T-helper 1 cell treated with Interleukin-12 subunit alpha and Interleukin-12 subunit beta and Interleukin-4 antibody, amounts not matched to agents 30 μg/mL and 1 μg/mL, for 36 hours (primary cell): ENCODE data around the gene OMA1.

Experiments used
- H3K27ac Mint-ChIP-seq: one replicate; pipeline ENCODE4 v1.8.0; 2021; ENCODE audit warnings: mild to moderate bottlenecking, mixed read lengths
- H3K27me3 Mint-ChIP-seq: one replicate; pipeline ENCODE4 v1.8.0; 2021; ENCODE audit warnings: low read depth, mixed read lengths
- H3K36me3 Mint-ChIP-seq: one replicate; pipeline ENCODE4 v1.8.0; 2021; ENCODE audit warnings: low read depth, mixed read lengths
- H3K4me1 Mint-ChIP-seq: one replicate; pipeline ENCODE4 v1.8.0; 2021; ENCODE audit warnings: low read depth, mixed read lengths
- H3K4me3 Mint-ChIP-seq: one replicate; pipeline ENCODE4 v1.8.0; 2021; ENCODE audit warnings: mild to moderate bottlenecking, moderate library complexity, mixed read lengths
- H3K9me3 Mint-ChIP-seq: one replicate; pipeline ENCODE4 v1.8.0; 2021; ENCODE audit warnings: mixed read lengths

Gene OMA1

DNA sequence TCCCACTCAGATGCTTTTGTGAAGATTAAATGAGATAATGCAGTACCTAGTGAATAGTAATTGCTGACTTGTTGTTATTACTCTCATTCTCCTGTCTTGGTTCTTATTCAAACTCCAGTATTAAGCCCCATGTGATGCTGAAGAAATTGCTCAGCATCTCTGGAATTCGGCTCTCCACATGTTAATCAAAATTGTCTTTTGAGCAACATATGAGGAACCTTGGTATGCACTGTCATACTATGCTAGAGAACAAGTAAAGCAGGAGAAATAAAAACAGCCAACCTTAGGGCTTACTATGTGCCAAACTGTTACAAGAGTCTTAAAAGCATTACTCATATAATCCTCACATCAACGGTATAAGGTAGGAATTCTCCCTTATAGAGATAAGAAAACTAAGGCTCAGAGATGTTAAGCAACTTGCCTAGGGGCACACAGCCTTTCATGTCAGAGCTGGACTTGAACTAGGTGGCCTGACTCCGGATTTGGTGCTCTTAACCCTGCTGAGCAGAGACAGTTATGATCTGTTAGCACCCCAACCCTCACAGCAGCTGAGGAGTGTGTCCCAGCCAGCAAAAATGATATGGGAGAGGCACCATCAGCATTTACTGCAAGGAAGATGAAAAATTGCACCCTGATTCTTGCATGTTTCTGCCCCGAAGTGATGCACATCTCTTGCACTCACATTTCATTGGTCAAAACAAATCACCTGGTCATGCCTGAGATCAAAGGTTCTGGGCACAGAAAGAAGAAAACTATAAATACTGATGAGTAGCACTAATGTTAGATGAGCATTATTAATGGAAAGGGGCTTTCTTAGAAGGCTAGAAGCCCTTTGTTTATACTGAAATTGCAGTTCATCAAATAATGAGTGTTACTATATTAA lies 102.3 kb downstream of the OMA1 start:
- H3K27ac Mint-ChIP-seq = no peak overlapping the region
- H3K36me3 Mint-ChIP-seq = no peaks in the 10 kb centered on the region
- no peaks in the 10 kb centered on the region for H3K4me1 Mint-ChIP-seq
- H3K9me3 Mint-ChIP-seq = no peaks in the 10 kb centered on the region
- H3K4me3 Mint-ChIP-seq = no peak overlapping the region
- no peaks in the 10 kb centered on the region for H3K27me3 Mint-ChIP-seq

- H3K27ac Mint-ChIP-seq = no peak overlapping the region
- no peaks in the 10 kb centered on the region for H3K4me1 Mint-ChIP-seq
- H3K36me3 Mint-ChIP-seq = no peaks in the 10 kb centered on the region
- H3K27me3 Mint-ChIP-seq = no peaks in the 10 kb centered on the region
- H3K4me3 Mint-ChIP-seq = no peak overlapping the region
- H3K9me3 Mint-ChIP-seq = no peaks in the 10 kb centered on the region
Observed at GRCh38 chr1:58442114-58442513, 104.4 kb downstream of the OMA1 start.

- H3K27me3 Mint-ChIP-seq = no peaks in the 10 kb centered on the region
- no peak overlapping the region for H3K27ac Mint-ChIP-seq
- no peaks in the 10 kb centered on the region for H3K9me3 Mint-ChIP-seq
- no peak overlapping the region for H3K4me3 Mint-ChIP-seq
- H3K36me3 Mint-ChIP-seq = no peaks in the 10 kb centered on the region
- no peaks in the 10 kb centered on the region for H3K4me1 Mint-ChIP-seq
Observed at GRCh38 chr1:58441699-58442098, 104.8 kb downstream of the OMA1 start.

GRCh38 chr1:58440696-58441095 lies 105.8 kb downstream of the OMA1 start:
- no peak overlapping the region for H3K27ac Mint-ChIP-seq
- H3K4me3 Mint-ChIP-seq = no peak overlapping the region
- H3K9me3 Mint-ChIP-seq = no peaks in the 10 kb centered on the region
- H3K36me3 Mint-ChIP-seq = no peaks in the 10 kb centered on the region
- no peaks in the 10 kb centered on the region for H3K27me3 Mint-ChIP-seq
- H3K4me1 Mint-ChIP-seq = no peaks in the 10 kb centered on the region

DNA sequence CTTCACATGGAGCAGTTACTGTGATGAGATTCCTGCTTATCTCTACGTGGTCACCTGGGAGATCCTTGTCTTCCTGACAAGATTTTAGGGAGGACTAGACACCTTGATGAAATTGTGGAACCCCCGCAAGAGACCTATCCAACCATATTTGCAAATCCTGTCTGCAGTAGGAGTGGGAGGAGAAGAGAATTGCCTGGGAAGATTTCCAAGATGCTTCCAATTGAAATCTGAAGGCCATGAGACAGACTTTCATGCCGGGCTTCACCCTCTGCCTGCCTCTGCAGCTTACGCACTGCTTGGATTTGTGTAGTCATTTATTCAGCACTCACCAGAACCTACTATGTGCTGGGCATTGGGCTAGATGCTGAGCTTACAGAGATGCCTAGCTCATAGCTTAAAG lies 106.6 kb downstream of the OMA1 start:
- Mint-ChIP-seq H3K27ac (no peak overlapping the region), H3K27me3 (no peaks in the 10 kb centered on the region), H3K4me3 (no peak overlapping the region), H3K36me3 (no peaks in the 10 kb centered on the region), H3K9me3 (no peaks in the 10 kb centered on the region), H3K4me1 (no peaks in the 10 kb centered on the region)

- H3K27me3 Mint-ChIP-seq = no peaks in the 10 kb centered on the region
- no peaks in the 10 kb centered on the region for H3K9me3 Mint-ChIP-seq
- no peak overlapping the region for H3K4me3 Mint-ChIP-seq
- H3K36me3 Mint-ChIP-seq = no peaks in the 10 kb centered on the region
- H3K27ac Mint-ChIP-seq = no peak overlapping the region
- no peaks in the 10 kb centered on the region for H3K4me1 Mint-ChIP-seq
Observed at GRCh38 chr1:58438468-58438867, 108.1 kb downstream of the OMA1 start.

- no peak overlapping the region for H3K27ac Mint-ChIP-seq
- no peaks in the 10 kb centered on the region for H3K36me3 Mint-ChIP-seq
- no peaks in the 10 kb centered on the region for H3K9me3 Mint-ChIP-seq
- no peaks in the 10 kb centered on the region for H3K27me3 Mint-ChIP-seq
- H3K4me1 Mint-ChIP-seq = no peaks in the 10 kb centered on the region
- H3K4me3 Mint-ChIP-seq = no peak overlapping the region
Observed at GRCh38 chr1:58437623-58438022, 108.9 kb downstream of the OMA1 start.

DNA sequence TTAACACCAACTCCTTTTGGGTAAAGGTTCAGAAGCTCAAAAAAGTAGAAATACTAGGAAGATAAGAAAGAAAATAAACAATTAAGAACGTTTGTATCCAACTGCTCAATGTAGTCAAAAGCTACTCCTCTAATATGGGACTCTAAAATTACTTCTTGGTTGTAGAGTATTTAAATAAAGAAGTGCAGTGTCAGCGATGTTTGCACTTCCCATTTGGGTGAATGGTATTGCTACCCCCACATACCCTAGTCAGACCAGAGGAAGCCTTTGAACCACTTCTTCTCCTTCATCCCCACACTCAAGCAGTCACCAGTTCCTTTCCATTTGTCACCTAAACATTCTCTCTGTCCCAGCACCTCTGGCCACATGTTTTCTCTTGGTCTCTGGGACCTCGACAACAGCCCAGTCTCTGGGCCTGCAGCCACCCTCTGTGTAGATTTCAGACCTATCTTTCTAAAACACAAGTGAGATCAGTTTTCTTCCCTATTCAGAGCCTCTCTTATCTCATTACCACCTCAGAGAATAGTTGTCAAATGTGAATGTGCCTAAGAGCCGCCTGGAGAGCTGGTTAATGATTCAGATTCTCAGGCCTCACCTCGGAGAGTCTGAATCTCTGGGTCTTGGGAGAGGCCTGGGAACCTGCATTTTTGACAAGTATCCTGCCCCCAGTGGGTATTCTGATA lies 109.8 kb downstream of the OMA1 start:
- H3K27ac Mint-ChIP-seq = no peak overlapping the region
- no peaks in the 10 kb centered on the region for H3K36me3 Mint-ChIP-seq
- H3K9me3 Mint-ChIP-seq = no peaks in the 10 kb centered on the region
- H3K27me3 Mint-ChIP-seq = no peaks in the 10 kb centered on the region
- no peak overlapping the region for H3K4me3 Mint-ChIP-seq
- H3K4me1 Mint-ChIP-seq = no peaks in the 10 kb centered on the region

- no peaks in the 10 kb centered on the region for H3K4me1 Mint-ChIP-seq
- H3K27me3 Mint-ChIP-seq = no peaks in the 10 kb centered on the region
- no peak overlapping the region for H3K4me3 Mint-ChIP-seq
- H3K9me3 Mint-ChIP-seq = no peaks in the 10 kb centered on the region
- no peak overlapping the region for H3K27ac Mint-ChIP-seq
- no peaks in the 10 kb centered on the region for H3K36me3 Mint-ChIP-seq
Observed at GRCh38 chr1:58435376-58435775, 111.2 kb downstream of the OMA1 start.

GRCh38 chr1:58434607-58435006 lies 111.9 kb downstream of the OMA1 start:
- H3K4me1 Mint-ChIP-seq = no peaks in the 10 kb centered on the region
- H3K27ac Mint-ChIP-seq = no peak overlapping the region
- H3K4me3 Mint-ChIP-seq = no peak overlapping the region
- no peaks in the 10 kb centered on the region for H3K9me3 Mint-ChIP-seq
- no peaks in the 10 kb centered on the region for H3K36me3 Mint-ChIP-seq
- no peaks in the 10 kb centered on the region for H3K27me3 Mint-ChIP-seq

DNA sequence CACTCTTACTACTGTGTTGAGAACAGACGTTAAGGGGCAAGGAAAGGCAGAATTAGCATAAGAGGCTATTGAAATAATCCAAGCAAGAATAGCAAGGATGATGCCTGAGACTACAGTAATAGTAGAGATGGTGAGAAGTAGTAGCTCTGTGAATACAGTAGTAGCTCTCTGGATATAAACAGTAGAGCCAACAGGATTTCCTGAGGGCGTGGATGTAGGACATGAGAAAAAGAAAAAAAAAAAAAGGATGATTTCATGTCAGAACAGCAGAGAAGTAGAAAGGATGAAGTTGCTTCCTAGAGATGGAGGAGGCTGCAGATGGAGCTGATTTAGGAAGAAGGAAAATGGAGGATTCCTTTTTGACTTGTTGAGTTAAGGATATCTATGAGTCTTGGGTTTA lies 112.3 kb downstream of the OMA1 start:
- Mint-ChIP-seq H3K4me1 (no peaks in the 10 kb centered on the region), H3K4me3 (no peak overlapping the region), H3K27me3 (no peaks in the 10 kb centered on the region), H3K9me3 (no peaks in the 10 kb centered on the region), H3K27ac (no peak overlapping the region), H3K36me3 (no peaks in the 10 kb centered on the region)

GRCh38 chr1:58432851-58433668 lies 113.5 kb downstream of the OMA1 start:
- no peaks in the 10 kb centered on the region for H3K36me3 Mint-ChIP-seq
- H3K27ac Mint-ChIP-seq = no peak overlapping the region
- no peaks in the 10 kb centered on the region for H3K9me3 Mint-ChIP-seq
- no peaks in the 10 kb centered on the region for H3K4me1 Mint-ChIP-seq
- H3K4me3 Mint-ChIP-seq = no peak overlapping the region
- H3K27me3 Mint-ChIP-seq = no peaks in the 10 kb centered on the region

- H3K9me3 Mint-ChIP-seq = no peaks in the 10 kb centered on the region
Observed at GRCh38 chr1:58431901-58432620, 114.5 kb downstream of the OMA1 start.

More at GRCh38 chr1:58431901-58432620, 114.5 kb downstream of the OMA1 start:
- no peak overlapping the region for H3K27ac Mint-ChIP-seq
- no peaks in the 10 kb centered on the region for H3K4me1 Mint-ChIP-seq
- no peak overlapping the region for H3K4me3 Mint-ChIP-seq
- no peaks in the 10 kb centered on the region for H3K27me3 Mint-ChIP-seq
- H3K36me3 Mint-ChIP-seq = no peaks in the 10 kb centered on the region
